Liver (tissue), 9 donors: ENCODE data around the gene CDKL1. TPM values are rescaled to one million over a fixed set of nuclear protein-coding genes. Genes with fewer than 3 reads are reported as not detected.

ENCODE experiments used
- DNase-seq: peaks from one replicate; pipeline ENCODE4 v3.0.0-alpha.2; 2017; ENCODE audit warnings: low spot score
- H3K27ac ChIP-seq, 2 donors: one replicate each; pipeline ENCODE4 v1.7.0; 2013; ENCODE audit warnings: inconsistent platforms in 2 of 2, low read length in 2 of 2, control low read depth in 1 of 2, low read depth in 1 of 2, mild to moderate bottlenecking in 1 of 2
- H3K27me3 ChIP-seq, 4 donors: one replicate each; pipeline versions ENCODE4 v1.6.1 to v1.7.0; 2013; ENCODE audit warnings: low read length in 3 of 4, inconsistent platforms in 1 of 4, mild to moderate bottlenecking in 1 of 4, moderate library complexity in 1 of 4; ENCODE audit not compliant: control insufficient read depth in 4 of 4, insufficient read depth in 4 of 4
- H3K36me3 ChIP-seq, 4 donors: one replicate each; pipeline versions ENCODE4 v1.6.1 to v1.7.0; 2013; ENCODE audit warnings: low read length in 3 of 4, mild to moderate bottlenecking in 3 of 4, low read depth in 1 of 4, moderate library complexity in 1 of 4; ENCODE audit not compliant: control insufficient read depth in 4 of 4, insufficient read depth in 3 of 4
- H3K4me1 ChIP-seq, 4 donors: one replicate each; pipeline versions ENCODE4 v1.6.1 to v1.7.0; 2013; ENCODE audit warnings: low read length in 3 of 4, mild to moderate bottlenecking in 3 of 4, moderate library complexity in 1 of 4; ENCODE audit not compliant: control insufficient read depth in 4 of 4, insufficient read depth in 4 of 4
- H3K4me3 ChIP-seq, 3 donors: one replicate each; pipeline versions ENCODE4 v1.6.1 to v1.7.0; 2013; ENCODE audit warnings: low read length in 3 of 3, control low read depth in 1 of 3, low read depth in 1 of 3, mild to moderate bottlenecking in 1 of 3
- H3K9ac ChIP-seq, 2 donors: one replicate each; pipeline ENCODE4 v1.7.0; 2013; ENCODE audit warnings: low read length in 2 of 2, mild to moderate bottlenecking in 2 of 2, moderate library complexity in 2 of 2, control low read depth in 1 of 2, low read depth in 1 of 2
- H3K9me3 ChIP-seq, 4 donors: one replicate each; pipeline versions ENCODE4 v1.6.1 to v1.7.0; 2013; ENCODE audit warnings: low read length in 3 of 4; ENCODE audit not compliant: control insufficient read depth in 4 of 4
- CTCF ChIP-seq: fragments of 150-350 bp; IDR thresholded peaks from 2 replicates; pipeline ENCODE4 v1.5.1; 2017; ENCODE audit warnings: improper control_type of control experiment, low read depth, low read length; ENCODE audit not compliant: missing input control
- FOXA1 ChIP-seq: IDR thresholded peaks from 2 replicates; pipeline ENCODE4 v1.6.1; 2016; ENCODE audit warnings: antibody characterized with exemption
- GABPA ChIP-seq, 2 donors: IDR thresholded peaks in 1 of 2; conservative IDR thresholded peaks in 1 of 2; 2 replicates each; pipeline ENCODE4 v1.6.1; 2016; ENCODE audit warnings: antibody characterized with exemption in 2 of 2, mild to moderate bottlenecking in 1 of 2, moderate library complexity in 1 of 2
- HNF4A ChIP-seq, 2 donors: conservative IDR thresholded peaks; 2 replicates each; pipeline ENCODE4 v1.6.1; 2016; ENCODE audit warnings: antibody characterized with exemption in 2 of 2, mild to moderate bottlenecking in 2 of 2
- HNF4G ChIP-seq: IDR thresholded peaks from 2 replicates; pipeline ENCODE4 v1.6.1; 2016; ENCODE audit warnings: antibody characterized with exemption
- JUND ChIP-seq, 2 donors: IDR thresholded peaks; 2 replicates each; pipeline ENCODE4 v1.6.1; 2016; ENCODE audit warnings: antibody characterized with exemption in 2 of 2
- MAX ChIP-seq: IDR thresholded peaks from 2 replicates; pipeline ENCODE4 v1.6.1; 2016; ENCODE audit warnings: antibody characterized with exemption
- NR2F2 ChIP-seq: IDR thresholded peaks from 2 replicates; pipeline ENCODE4 v1.6.1; 2016; ENCODE audit warnings: antibody characterized with exemption
- RAD21 ChIP-seq, 2 donors: IDR thresholded peaks; 2 replicates each; pipeline ENCODE4 v1.6.1; 2016; ENCODE audit warnings: antibody characterized with exemption in 2 of 2, mild to moderate bottlenecking in 2 of 2
- REST ChIP-seq: IDR thresholded peaks from 2 replicates; pipeline ENCODE4 v1.6.1; 2016; ENCODE audit warnings: antibody characterized with exemption, mild to moderate bottlenecking
- RXRA ChIP-seq, 2 donors: IDR thresholded peaks; 2 replicates each; pipeline ENCODE4 v1.6.1; 2017 to 2018; ENCODE audit warnings: antibody characterized with exemption in 2 of 2, mild to moderate bottlenecking in 1 of 2
- TAF1 ChIP-seq: conservative IDR thresholded peaks from 2 replicates; pipeline ENCODE4 v1.6.1; 2016; ENCODE audit warnings: antibody characterized with exemption, mild to moderate bottlenecking
- YY1 ChIP-seq: IDR thresholded peaks from 2 replicates; pipeline ENCODE4 v1.6.1; 2016; ENCODE audit warnings: antibody characterized with exemption, mild to moderate bottlenecking
- ZBTB33 ChIP-seq: IDR thresholded peaks from 2 replicates; pipeline ENCODE4 v1.6.1; 2016; ENCODE audit warnings: antibody characterized with exemption
- WGBS: extraction: QIAGEN DNeasy Blood & Tissue Kit; methylation state at CpG from one replicate; pipeline ENCODE4 v1.1.7; 2013; 5-methylcytosine and 5-hydroxymethylcytosine counted together
- polyA plus RNA-seq, 2 donors: library from polyadenylated mRNA; stranded (reverse) in 1 of 2; unstranded in 1 of 2; fragments of 200-250 nt in 1 of 2; fragments of >200 nt in 1 of 2; fragmentation: Nextera tagmentation in 1 of 2; extraction: Ambion mirVana in 1 of 2; gene quantifications; one replicate each; pipeline versions ENCODE4 v1.2.1 to v1.2.3, GENCODE V29; 2013 to 2015
- total RNA-seq, 2 donors: library from RNA; depleted of rRNA; stranded (reverse); fragments of >200 nt; gene quantifications; one replicate each; pipeline ENCODE4 v1.2.3, GENCODE V29; 2014
- TF ChIP-seq, protein P1 (sequence below): IDR thresholded peaks from 2 replicates; pipeline ENCODE4 v1.6.1; 2016; ENCODE audit warnings: antibody characterized with exemption
- donor health status: healthy.
- donor health status: healthy.
- donor health status: healthy.
- donor health status: healthy.
- donor health status: healthy.

Gene CDKL1
- total and polyA plus RNA-seq, 4 donors = 1.1 to 6.8 (median 2.1) TPM

- no peak for TF ChIP-seq REST
- no peak for TF ChIP-seq FOXA1
- TF ChIP-seq JUND (IDR thresholded peaks at IDR 0.05) = no peak
- no peak for TF ChIP-seq RXRA (IDR thresholded peaks at IDR 0.05)
- no peak for TF ChIP-seq TAF1
- no peak for TF ChIP-seq HNF4A (conservative IDR thresholded peaks at IDR 0.05)
- TF ChIP-seq HNF4G = no peak
- TF ChIP-seq YY1 = no peak
- no peak for TF ChIP-seq ZBTB33
These were observed 10.6 kb upstream of the CDKL1 start (continued) for GRCh38 chr14:50407111-50407812.

DNA sequence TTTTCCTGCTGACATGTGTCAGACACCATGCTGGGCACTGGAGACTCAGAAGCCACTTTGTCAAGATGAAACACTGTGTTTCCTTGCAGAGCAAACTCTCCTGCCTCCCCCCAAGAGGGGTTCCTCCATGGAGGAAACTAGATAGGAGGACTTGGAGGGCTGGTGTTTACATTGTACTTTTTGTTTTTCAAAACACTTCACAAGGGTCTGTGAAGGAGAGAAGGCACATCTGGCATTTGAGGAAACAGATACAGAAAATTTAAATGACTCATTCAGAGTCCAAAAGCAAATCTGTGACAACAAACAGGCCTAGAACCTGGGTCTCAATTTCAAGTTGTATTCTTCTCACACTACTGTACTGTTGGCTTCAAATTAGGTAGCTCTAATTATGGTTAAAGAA, 6.7 kb upstream of the CDKL1 start:
- Histone ChIP-seq H3K4me3 (no peak overlapping the region), H3K9me3 (no peaks in the 10 kb centered on the region), H3K36me3 (no peaks in the 10 kb centered on the region), H3K27ac (no peak overlapping the region), H3K4me1 (no peaks in the 10 kb centered on the region), H3K27me3 (no peaks in the 10 kb centered on the region), H3K9ac (no peak overlapping the region)
- TF ChIP-seq, protein P1, sequence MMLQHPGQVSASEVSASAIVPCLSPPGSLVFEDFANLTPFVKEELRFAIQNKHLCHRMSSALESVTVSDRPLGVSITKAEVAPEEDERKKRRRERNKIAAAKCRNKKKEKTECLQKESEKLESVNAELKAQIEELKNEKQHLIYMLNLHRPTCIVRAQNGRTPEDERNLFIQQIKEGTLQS = no peak
- no peak for DNase-seq

DNA sequence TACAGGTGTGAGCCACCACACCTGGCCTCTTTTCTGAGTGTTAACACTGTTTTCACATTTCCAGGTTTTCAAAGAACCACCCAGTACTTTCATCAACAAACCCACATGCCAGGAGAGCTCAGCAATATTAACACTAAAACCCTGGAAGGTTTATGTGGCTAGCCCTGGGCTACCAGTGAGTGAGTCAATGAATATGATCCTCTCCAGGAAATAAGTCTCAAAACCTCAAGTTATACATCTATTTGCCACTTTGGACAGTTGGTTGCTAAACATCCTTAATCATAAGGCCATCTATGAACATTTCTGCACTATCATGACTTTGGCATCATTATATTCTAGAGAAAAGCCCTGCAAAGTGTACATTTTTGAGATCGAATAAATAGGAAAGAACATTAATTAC, 6.3 kb upstream of the CDKL1 start:
- H3K4me1 ChIP-seq = no peaks in the 10 kb centered on the region
- TF ChIP-seq HNF4G (no peak), NR2F2 (no peak), RAD21 (IDR thresholded peaks at IDR 0.05) (no peak), GABPA (IDR thresholded peaks at IDR 0.05 in 1 of 2, conservative IDR thresholded peaks at IDR 0.05 in 1 of 2) (no peak), FOXA1 (no peak), MAX (no peak), RXRA (IDR thresholded peaks at IDR 0.05) (no peak), CTCF (no peak)
- TF ChIP-seq, protein P1 = no peak
- WGBS = 88% methylated on average over 1 of the region's 1 CpG
- no peak overlapping the region for H3K9ac ChIP-seq
- DNase-seq = no peak
- no peak overlapping the region for H3K4me3 ChIP-seq
- no peaks in the 10 kb centered on the region for H3K27me3 ChIP-seq
- no peak overlapping the region for H3K27ac ChIP-seq
- no peaks in the 10 kb centered on the region for H3K36me3 ChIP-seq
- H3K9me3 ChIP-seq = no peaks in the 10 kb centered on the region
